ENCODE data around the gene STAP1.

STAP1 gene

DNA sequence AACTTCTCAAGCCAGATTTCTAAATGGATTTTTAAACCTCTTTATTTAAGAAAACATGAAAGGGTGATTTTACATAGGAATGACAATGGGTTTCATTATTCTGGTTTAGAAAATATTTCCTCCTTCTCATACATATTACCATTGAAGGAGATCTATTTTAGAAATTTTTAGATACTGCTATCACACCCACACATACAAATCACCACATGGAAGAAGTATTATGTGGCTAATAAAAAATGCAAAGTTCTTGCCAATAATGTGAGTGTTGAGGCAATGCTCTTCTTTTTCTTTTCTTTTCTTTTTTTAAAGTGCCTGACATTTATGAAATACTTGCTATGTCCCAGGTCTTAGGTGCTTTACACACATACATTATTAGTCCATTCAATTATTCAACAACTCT, 6.8 kb downstream of the STAP1 start:
- no peak for DNase-seq

DNA sequence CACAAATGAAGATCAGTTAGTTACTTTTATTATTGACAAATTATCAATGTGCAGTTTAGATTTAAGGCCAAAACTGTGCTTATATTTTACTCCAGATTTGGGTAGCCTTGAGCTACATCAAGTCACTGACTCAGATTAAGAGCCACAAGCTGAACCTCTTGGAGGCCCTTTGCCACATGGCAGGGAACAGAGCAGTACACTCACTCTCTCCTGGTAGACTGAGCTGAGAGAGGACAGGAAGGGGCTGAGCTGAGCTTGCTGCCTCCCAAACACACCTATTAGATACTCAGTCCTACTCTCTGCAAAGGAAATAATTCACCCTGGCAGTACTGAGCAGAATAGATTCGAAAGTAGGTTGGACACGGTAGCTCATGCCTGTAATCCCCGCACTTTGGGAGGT, 7.8 kb downstream of the STAP1 start:
- DNase-seq, result no peak

DNA sequence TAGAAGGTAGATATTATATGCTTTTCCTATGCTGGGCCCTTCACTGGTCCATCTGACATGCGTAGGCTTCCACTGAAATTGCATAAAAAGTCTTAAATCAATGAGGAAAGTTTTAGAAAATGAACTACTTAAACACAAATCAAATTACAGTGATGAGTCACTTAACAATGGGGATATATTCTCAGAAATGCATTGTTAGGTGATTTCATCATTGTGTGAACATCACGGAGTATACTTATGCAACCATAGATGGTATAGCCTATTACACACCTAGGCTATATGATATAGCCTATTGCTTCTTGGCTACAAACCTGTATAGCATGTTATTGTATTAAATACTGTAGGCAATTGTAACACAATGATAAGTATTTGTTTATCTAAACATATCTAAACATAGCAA, 10.3 kb downstream of the STAP1 start:
- DNase-seq, result no peak

DNA sequence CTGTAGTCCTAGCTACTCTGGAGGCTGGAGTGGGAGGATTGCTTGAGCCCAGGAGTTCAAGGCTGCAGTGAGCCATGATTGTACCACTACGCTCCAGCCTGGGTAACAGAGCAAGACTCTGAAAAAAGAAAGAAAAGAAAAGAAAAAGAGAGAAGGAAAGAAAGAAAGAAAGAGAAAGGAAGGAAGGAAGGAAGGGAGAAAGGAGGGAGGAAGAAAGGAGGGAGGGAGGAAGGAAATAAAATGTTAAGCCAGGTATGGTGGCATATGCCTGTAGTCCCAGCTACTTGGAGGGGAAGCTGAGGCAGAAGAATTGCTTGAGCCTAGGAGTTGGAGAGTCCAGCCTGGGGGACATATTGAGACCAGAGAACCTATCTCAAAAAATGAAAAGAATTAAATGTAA, 12.0 kb downstream of the STAP1 start:
- DNase-seq, result no peak

DNA sequence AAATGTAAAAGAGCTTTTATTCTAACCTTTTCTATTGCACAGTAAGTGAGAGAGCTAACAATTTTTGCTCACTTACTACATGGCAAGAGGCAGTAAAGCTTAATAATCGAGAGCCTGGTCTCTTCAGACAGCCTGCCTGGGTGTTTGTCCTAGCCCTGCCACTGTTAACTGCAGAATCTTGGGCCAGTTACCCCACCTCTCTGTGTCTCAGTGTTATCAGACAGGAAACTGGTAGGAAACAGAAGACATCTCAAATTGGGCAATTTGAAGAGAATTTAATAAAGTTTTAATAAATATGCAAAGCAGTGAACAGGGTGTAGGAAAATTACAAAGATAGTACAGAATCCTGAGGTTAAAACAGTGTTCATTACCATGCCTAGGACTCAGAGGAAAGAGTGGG, 13.4 kb downstream of the STAP1 start:
- no peak for DNase-seq

DNA sequence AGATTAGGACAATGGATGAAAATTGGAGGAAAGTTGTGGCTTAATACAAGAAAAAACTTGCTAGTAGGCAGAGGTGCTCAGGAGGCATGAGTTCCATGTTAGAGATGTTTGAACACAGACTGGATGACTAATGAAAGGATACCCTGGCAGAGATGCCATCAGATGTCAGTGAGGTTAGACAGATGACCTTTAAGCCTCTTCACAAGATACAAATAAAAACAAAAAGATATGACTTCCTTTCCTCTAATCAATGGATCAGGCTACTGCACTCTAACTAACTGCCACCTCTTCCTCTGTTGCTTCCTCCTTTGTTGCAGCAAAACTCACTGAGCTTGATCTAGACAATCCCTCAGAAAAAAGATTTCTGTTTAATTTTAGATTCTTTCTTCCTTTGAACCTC, 14.7 kb downstream of the STAP1 start:
- no peak for DNase-seq

DNA sequence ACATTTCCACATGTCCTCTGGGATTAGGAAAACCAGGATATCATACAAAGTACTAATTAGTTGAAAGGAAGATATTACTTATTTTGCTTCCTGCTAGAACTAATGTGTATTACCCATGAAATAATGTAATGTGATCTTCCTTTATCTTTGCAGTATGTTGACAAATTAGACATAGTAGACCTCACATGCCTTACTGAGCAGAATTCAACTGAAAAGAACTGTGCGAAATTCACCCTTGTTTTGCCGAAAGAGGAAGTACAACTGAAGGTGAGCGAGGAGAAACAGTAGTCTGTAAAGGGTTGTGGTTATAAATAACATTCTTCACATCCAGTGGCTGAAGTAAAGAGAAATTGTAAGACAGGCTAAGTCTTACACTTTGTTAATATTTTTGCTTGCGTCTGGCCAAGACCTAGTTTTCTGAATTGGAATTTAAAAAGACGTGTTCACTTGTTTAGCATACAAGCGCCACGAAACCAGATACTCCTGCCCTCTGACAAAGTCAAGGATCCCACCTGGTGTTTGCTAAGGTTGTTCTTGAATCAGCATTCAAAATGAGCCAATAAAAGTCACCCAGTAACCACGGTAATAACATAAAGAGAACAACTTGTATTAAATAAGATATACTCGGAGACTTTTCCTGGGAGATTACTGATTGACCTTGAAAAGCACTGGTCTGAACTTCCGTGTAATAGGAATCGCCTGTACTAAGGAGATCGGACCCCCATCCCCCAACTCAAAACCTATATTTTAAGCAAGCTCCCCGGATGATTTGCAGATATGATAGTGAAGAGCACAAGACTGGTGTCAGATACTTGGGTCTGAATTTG, 16.9 kb downstream of the STAP1 start:
- no peak for DNase-seq

DNA sequence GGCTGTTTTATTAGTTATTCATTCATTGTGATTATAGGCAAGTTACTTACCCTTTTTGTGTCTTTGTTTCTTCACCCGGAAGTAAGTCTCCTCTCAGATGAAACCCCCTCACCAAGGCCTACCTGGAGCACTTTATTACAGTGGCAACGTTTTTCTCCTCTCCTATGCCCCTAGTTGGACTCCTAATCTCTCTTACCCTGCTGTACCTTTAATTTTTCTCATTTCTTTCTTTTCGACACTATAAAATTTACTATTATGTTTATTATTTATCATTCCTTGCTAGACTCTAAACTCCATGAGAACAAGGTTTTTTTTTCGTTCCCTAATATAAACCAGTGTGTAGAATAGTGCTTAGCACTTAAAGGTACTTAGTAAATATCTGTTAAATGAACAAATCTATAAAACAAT, 17.5 kb downstream of the STAP1 start:
- no peak for DNase-seq

DNA sequence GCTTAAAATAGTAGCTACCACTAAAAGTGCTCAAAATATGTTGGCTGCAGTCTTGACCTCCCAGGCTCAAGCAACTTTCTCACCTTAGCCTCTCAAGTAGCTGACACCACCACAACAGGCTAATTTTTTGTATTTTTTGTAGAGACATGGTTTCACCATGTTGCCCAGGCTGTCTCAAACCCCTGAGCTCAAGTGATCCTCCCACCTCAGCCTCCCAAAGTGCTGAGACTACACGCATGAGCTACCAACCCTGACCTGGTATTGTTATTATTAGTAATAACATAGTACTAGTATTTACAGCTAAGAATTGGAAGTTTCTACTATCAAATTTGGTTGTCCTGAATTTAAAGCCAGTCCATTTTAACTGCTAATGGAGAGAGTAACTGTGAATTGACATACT, 18.0 kb downstream of the STAP1 start:
- no peak for DNase-seq

DNA sequence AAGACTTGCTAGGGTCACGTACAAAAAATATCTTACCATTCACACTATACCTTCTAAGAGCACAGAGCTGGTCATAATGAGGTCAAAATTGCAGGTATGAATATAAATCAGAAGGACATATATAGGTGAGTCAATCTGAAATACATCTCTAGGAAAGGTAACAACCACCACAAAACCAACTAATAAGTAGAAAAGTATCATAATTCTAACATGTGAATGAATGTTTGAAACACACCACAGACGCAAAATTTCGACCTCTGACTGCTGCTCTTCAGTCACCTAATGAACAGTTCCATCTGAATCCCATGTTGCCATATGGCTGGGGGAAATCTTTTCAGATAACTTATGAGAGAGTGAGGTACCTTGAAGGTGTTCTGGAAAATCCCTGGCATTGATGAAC, 22.1 kb downstream of the STAP1 start:
- no peak for DNase-seq

DNA sequence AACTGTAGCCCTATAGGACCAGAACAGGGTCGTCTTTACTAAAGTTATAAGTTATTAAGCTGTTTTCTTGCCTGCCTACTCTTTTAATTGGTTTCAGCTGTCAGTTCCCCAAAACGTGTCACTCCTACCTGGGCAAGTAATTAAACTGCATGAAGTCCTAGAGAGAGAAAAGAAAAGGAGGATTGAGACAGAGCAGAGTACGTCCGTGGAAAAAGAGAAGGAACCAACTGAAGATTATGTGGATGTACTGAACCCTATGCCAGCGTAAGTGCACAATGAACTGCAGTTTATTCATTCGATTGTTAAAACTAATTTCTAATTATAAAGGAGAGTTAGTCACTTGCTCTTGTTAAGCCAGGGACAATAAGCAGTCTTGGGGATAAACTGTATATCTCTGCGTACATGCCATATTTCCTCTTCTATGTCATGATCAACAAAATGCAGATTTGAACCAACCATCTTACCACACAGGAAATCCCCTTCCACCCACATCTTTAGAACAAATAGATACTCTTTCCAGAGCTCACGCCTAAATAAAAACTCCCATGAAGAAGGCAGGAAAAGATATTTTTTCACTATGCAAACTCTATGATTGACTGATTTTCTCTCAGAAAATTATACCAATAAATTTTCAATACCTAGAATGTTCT, 22.8 kb downstream of the STAP1 start:
- DNase-seq, result no peak

DNA sequence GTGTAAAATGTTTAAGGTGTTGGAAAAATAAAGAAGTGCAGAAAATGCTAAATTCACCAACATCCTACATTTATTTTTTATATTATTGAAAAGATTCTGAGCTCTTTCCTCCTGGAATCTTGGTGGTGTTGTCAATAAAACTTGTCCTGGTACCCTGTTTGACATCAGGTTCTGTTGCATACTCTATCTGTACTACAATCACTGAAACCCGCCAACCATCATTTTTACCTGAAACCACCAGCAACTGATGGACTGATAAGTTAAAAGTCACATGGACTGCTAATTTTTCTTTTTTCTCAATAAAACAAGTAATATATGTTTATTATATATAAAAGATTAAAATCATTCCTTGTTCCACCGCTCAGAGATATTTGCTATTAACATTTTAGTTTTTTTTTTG, 23.4 kb downstream of the STAP1 start:
- no peak for DNase-seq

DNA sequence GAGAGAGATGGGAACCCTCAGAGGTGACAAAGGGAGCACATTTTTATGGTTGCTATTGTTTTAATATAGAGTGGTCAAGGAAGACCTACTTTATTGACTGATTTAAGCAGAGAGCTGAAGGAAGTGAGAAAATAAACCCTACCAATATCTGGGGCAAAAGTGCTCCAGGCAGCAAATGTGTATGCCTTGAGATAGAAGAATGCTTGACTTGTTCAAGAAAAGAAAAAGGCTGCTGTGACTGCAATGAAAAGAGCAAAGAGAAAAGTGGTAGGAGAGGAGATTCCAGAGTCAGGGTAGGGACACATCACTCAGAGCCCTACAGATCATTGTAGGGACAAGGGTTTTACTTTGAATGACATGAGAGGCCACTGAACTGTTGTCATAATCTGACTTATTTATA, 26.0 kb downstream of the STAP1 start:
- DNase-seq, result no peak

DNA sequence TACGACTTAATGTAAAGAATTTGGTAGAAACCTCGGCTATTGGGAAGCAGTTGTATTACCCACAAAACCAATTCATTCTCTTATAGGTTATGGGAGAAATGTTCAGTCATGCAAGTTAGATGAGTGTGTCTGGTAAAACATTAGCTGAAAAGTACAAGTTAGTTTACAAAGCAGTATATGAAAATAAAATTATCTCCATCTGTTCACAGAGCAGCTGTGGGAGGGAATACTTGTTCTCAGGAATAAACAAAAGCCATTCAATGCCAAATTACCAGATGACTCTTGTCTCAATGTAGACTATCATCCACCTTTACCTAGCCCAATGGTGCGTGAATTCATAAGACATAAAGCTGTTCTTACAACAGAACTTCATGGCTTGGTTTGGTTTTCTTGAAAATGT, 28.6 kb downstream of the STAP1 start:
- DNase-seq, result no peak

DNA sequence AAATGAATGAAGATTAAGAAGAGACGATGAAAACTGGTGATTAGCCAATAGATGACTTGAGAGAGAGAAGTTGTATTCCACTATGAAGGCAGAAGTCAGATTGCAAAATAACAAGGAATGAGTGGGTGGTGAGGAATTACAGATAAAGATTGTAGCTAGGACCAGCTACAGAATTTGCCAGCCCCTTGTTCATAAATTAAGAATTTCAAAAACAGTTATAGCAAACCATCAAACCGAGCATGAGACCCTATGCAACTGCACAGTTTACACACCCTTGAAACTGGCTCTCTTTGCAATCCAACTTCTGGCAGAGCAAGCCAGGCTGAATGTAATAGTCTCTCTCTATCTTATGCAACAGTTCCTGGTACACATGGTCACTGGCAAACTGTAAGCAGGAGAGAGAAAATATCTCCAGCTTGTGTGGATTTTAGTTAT, 35.2 kb downstream of the STAP1 start:
- DNase-seq, result no peak

DNA sequence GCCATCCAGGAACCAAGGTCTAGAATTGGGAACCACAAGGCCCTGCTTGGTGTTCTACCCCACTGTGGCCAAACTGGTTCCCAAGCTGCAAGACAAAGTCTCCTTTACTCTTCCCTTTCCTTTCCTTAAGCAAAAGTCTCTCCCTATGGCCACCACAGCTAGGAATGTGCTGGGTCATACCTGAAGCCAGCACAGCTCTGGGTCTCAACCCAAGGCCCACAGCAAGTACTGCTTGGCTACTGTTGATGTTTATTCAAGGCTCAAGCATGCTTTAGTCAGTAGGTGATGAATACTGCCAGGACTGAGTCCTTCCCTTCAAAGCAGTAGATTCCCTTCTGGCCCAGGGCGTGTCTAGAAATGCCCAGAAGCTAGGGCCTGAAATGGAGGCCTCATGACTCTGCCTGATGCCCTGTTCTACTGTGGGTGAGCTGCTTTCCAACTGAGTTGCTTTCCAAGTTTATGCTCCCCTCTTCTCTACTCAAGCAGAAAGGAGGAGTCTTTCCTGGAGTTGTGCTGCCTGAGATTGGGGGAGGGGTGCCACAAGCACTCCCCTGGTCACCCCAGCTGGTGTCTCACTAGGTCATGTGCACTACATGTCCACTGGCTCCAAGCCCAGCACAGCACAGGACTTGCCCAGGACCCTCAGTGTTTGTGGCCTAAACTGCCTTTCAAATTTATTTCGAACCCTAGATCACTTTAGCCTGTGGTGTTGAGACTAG, 44.9 kb downstream of the STAP1 start:
- no peak for DNase-seq

DNA sequence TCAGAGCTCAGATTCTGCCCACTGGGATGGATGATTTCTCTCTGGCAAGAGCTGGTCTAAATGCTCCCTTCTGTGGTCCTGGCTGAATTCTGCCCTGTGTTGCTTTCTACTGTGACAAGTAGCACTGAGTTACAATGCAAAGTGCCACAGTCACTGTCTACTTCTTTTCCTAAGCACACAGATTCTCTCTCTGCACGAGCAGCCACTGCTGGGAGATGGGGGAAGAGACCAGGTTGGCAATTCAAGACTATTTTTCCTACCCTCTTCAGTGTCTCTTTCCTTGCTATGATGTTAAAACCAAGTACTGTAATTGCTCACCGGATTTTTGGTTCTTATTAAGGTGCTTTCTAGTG, 45.5 kb downstream of the STAP1 start:
- no peak for DNase-seq

DNA sequence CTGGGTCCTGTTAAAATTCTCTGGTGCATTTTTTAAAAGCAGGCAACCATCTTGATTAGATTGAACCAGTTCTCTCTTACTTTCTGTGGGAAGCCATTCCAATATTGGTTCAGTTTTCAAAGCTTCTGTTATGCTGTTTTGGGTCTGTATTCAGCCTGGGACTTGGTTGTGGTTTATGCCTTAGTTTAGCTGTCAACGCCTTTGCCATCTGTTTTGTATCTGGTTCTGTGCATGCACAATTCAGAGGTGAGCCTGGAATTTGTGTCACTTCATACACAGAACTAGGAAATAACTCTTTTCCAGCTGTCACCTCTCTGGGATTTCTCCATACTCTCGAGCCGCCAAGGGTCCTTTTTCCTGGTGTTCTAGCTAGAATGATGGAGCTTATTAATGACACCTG, 46.2 kb downstream of the STAP1 start:
- no peak for DNase-seq

DNA sequence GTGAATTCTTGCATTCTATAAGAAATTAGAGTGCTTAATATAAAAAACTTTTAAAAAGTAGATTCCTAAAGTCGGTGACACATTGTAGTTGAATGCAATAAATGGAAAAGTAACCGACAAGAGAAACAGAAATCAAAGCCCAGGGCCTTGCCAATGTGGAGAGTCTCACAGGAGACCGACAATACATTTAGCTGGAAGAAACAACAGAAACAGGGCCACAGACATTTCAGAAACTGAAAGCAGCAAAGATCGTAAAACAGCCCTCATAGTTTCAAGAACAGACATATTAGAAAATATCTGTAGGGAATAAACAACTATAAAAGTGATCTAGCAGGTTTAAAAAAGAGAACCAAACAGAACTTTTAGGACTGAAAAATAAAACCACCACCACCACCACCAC, 49.5 kb downstream of the STAP1 start:
- DNase-seq, result no peak

DNA sequence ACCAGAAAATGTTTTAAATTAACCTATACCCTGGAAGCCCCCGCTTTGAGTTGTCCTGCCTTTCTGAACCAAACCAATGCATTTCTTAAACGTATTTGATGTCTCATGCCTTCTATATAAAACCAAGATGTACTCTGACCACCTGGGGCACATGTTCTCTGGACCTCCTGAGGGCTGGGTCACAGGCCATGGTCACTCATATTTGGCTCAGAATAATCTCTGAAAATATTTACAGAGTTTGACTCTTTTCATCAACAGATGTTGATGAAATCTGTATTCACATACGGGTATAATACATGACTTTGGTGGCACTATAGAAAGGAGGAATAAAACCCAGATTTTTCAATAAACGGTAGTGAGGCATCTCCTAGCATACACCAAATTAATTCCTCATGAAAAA, 55.7 kb downstream of the STAP1 start:
- DNase-seq, result no peak

DNA sequence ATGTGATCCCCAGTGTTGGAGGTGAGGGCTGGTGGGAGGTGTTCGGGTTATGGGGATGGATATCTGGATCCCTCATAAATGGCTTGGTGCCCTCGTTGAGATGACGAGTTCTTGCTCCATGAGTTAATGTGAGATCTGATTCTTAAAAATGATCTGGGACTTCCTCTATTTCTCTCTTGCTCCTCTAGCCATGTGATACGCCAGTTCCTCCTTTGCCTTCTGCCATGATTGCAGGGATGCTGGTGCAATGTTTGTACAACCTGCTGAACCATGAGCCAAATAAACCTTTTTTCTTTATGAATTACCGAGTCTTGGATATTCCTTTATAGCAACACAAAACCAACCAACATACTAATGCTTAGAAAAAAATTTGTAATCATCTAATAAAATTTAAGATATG, 56.6 kb downstream of the STAP1 start:
- no peak for DNase-seq

DNA sequence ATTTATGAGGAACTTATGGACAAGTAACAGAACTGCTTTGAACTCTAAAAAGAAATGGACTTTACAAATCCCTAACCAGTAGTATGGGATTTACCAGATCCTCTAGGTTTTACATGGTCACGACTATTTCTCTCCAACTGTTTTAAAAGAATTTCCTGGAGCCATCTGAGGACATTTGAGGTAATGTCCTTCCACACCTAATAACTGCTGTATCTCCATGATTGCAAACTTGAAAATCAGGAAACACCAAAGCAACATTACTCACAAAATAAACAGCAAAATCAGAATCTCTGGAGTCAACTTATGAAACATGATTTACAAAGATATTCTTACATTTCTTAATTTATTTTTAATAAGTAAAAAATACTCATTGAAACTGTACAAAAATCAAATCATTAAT, 58.0 kb downstream of the STAP1 start:
- no peak for DNase-seq

DNA sequence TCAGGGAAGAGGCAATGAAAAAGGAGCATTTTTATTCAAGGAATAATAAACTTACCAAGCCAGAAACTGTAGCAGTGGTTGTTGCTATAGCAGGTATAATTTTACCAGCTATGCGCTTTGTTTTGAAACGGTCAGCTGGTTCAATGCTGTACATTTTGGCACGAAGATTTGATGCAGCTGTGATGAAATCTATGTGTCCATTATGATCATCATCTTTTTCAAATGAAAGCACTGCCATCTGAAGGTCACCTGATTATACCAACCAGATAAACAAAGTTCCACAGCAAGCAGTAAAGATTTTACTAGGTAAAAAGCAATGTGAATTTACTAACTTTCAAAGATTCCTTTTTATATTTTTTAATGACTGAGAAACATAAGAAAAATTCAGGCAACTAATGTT, 66.4 kb downstream of the STAP1 start:
- DNase-seq, result no peak

DNA sequence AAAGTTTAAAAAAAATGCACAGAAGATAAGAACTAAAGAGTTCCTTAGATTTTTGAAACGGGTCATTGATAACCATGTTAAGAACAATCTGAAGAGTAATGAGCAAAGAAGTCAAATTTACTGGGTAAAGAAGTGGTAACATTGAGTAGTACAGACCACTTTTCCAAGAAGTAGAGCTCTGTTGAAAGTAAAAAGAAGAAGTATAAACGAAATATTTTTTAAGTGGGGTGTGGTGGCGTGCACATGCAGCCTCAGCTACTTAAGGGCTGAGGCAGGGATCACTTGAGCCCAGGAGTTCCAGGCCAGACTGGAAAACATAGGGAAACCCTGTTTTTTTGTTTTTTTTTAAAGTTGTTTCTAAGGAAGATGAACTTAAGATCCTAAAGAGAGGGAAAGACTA, 74.0 kb downstream of the STAP1 start:
- no peak for DNase-seq

Measured in NCI-H2081 (cell line).